ENCODE data around the gene GINS2.

The GINS2 gene

DNA sequence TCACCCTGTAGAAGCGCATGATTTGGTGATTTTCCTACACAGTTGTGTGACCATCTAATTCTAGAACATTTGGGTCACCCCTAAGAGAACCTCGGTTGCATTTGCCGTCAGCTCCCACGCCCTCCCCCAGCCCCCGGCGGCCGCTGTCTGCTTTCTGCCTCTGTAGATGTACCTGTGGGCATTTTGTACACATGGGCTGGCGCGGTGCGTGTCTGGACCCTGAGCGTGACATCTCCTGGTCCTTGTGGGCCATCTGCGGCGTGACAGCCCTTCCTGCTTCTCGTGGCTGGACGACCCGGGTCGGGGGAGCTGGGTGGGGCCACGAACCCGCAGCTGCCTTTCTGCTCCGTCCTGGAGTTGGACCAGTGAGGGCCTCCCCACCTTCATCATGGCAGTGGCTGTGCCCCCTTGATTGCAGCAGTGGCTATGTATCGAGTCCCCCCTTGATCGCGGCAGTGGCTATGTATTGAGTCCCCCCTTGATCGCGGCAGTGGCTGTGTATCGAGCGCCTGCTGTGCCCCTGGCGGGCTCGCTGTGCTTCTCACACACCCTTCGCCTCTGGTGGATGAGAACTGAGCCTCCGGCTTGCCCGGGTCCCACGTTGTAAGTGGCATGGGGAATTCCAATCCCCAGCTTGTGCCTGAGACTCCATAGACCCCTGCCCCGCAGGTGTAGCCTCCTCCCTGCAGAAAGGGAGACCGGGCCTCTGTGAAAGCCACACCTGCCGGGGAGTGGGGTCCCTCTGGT is 51.5 kb downstream of the GINS2 start:
- H3K4me3 ChIP-seq (ENCODE audit: low read depth, low read length) = no peak overlapping the region
- no peaks in the 10 kb centered on the region for H3K9me3 ChIP-seq (ENCODE audit: control insufficient read depth, insufficient read depth, low read depth, low read length)
- H3K27ac ChIP-seq (ENCODE audit: low read depth, low read length) = 0 out of 2 replicates have a peak overlapping the region, but pooled peaks have one; percentile 47
- peaks cover 51% of the 10 kb centered on the region for H3K36me3 ChIP-seq (ENCODE audit: control insufficient read depth, insufficient read depth, low read length)
- no peak overlapping the region for H3K9ac ChIP-seq (ENCODE audit: low read length)
- peaks cover 18% of the 10 kb centered on the region; the same call in 1 of the 2 replicates for H3K4me1 ChIP-seq (ENCODE audit: control insufficient read depth, insufficient read depth, low read length)
- no peaks in the 10 kb centered on the region for H3K27me3 ChIP-seq (ENCODE audit: control insufficient read depth, insufficient read depth, low read length)

DNA sequence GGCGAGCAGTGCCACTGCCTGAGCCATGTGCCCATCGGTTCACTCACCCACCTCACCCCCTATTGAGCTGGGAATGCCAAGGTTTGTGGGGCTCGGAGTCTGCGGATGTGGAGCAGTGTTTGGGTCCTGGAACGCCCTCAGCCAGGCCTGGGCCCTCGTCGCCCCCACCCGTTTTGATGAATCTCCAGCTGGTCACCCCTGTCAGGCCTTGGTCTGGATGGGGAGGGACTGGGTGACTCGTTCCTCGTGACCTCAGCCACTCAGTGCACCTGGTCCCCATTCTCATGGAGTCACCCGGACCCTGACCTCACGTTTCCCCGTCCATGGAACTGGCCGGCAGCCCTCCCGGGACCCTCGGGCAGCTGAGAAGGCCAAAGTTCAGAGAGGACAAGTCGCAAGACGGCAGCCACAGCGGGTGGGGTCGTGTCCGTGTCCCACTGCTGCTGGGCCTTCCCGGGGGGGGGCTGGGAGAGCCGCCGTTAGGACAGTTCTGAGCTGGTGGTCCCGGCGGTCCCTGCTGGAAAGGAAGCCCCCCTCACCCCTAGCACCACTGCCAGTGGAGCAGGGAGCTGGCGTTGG is 52.4 kb downstream of the GINS2 start:
- Histone ChIP-seq H3K4me3 (ENCODE audit: low read depth, low read length) (no peak overlapping the region), H3K36me3 (ENCODE audit: control insufficient read depth, insufficient read depth, low read length) (peaks cover 45% of the 10 kb centered on the region), H3K9me3 (ENCODE audit: control insufficient read depth, insufficient read depth, low read depth, low read length) (no peaks in the 10 kb centered on the region), H3K4me1 (ENCODE audit: control insufficient read depth, insufficient read depth, low read length) (peaks cover 21% of the 10 kb centered on the region; the same call in 1 of the 2 replicates), H3K27ac (ENCODE audit: low read depth, low read length) (no peak overlapping the region), H3K9ac (ENCODE audit: low read length) (no peak overlapping the region), H3K27me3 (ENCODE audit: control insufficient read depth, insufficient read depth, low read length) (no peaks in the 10 kb centered on the region)

DNA sequence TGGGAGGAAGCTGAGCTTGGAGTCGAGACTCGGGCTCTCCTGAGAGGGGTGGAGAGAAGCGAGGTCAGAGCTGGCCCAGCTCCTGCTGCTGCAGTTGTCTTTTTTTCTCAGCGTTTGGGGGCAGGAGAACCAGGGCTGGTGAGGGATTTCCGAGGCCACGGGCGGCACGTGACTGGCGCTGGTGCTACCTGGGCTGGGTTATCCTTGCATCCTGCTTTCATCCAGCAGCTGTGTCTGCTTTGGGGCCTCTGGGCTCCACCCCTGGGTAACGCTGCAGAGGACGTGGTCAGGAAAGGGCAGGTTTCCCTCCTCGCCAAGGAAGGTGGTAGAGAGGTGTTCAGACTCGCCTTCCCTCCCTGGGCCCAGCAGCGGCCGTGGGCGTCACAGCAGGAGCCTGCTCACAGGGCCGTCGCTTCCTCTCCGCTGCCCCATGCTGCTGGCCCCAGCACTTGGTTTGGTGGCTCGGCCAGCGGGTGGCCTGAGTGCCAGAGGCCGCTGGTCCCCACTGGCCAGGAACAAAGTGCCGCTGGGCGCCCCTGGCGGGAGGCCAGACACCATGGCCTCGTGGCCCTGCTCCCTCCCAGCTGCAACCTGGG is 53.1 kb downstream of the GINS2 start:
- H3K4me1 ChIP-seq (ENCODE audit: control insufficient read depth, insufficient read depth, low read length) = peaks cover 21% of the 10 kb centered on the region; the same call in 1 of the 2 replicates

DNA sequence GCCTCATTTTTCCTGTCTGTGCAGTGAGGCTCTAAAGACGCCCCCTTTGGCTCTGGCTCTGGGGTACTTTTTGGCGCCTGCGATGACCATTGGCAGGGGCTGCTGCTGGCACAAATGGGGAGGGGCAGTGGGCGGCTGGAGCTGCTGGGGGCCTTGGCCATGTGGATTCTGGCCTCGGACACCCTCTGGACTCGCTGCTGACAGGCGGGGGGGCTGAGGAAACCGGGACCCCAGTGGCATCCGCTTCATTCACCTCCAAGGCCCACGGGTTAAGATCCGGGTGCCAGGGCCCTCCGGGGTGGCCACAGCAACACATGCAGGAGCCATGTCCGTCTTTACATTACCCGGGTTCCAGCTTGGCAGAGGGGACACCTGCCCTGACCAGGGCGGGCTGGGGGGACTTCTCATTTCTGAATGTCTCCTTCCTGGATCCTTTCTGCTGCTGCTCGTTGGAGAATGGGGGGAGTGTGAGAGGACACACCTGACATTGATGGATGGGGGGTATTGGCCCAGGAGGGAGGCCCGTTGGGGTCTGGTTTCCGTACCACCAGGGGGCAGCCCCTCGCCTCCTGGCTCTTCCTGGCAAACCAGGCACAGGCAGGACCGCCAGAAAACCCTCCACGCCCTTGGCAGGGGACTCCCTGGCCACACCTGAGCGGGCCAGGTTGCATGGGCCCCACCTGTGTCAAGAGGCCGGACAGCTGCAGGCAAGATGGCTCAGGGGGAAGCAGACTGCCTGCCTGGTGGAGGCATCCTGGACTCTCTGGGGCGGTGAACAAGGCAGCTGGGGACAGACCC is 53.8 kb downstream of the GINS2 start:
- H3K9ac ChIP-seq (ENCODE audit: low read length) = peak overlapping the region; percentile 13
- H3K4me1 ChIP-seq (ENCODE audit: control insufficient read depth, insufficient read depth, low read length) = peaks cover 21% of the 10 kb centered on the region; the same call in 1 of the 2 replicates
- H3K36me3 ChIP-seq (ENCODE audit: control insufficient read depth, insufficient read depth, low read length) = peaks cover 46% of the 10 kb centered on the region
- H3K27me3 ChIP-seq (ENCODE audit: control insufficient read depth, insufficient read depth, low read length) = no peaks in the 10 kb centered on the region
- H3K9me3 ChIP-seq (ENCODE audit: control insufficient read depth, insufficient read depth, low read depth, low read length) = peaks cover 3% of the 10 kb centered on the region
- no peak overlapping the region for H3K27ac ChIP-seq (ENCODE audit: low read depth, low read length)
- no peak overlapping the region for H3K4me3 ChIP-seq (ENCODE audit: low read depth, low read length)

More for the DNA sequence above, 53.1 kb downstream of the GINS2 start:
- Histone ChIP-seq H3K27ac (ENCODE audit: low read depth, low read length) (no peak overlapping the region), H3K27me3 (ENCODE audit: control insufficient read depth, insufficient read depth, low read length) (no peaks in the 10 kb centered on the region), H3K9ac (ENCODE audit: low read length) (peak overlapping the region; percentile 13), H3K36me3 (ENCODE audit: control insufficient read depth, insufficient read depth, low read length) (peaks cover 44% of the 10 kb centered on the region), H3K9me3 (ENCODE audit: control insufficient read depth, insufficient read depth, low read depth, low read length) (no peaks in the 10 kb centered on the region), H3K4me3 (ENCODE audit: low read depth, low read length) (no peak overlapping the region)

DNA sequence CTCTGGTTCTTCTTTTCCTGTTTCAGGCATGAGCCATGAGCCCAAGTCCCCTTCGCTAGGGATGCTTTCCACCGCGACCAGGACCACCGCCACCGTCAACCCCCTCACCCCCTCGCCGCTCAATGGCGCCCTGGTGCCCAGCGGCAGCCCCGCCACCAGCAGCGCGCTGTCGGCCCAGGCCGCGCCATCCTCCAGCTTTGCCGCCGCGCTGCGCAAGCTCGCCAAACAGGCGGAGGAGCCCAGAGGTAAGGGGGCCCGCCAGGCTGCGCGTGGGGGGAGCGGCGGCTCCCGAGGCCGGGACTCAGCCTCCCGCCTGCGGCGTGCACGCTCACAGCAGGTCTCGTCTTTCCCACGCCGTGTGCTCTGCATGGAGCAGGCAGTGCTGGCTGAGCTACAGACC is 54.9 kb downstream of the GINS2 start:
- Histone ChIP-seq H3K4me3 (ENCODE audit: low read depth, low read length) (no peak overlapping the region), H3K9ac (ENCODE audit: low read length) (no peak overlapping the region), H3K36me3 (ENCODE audit: control insufficient read depth, insufficient read depth, low read length) (peaks cover 57% of the 10 kb centered on the region), H3K4me1 (ENCODE audit: control insufficient read depth, insufficient read depth, low read length) (peaks cover 21% of the 10 kb centered on the region; the same call in 1 of the 2 replicates), H3K27ac (ENCODE audit: low read depth, low read length) (no peak overlapping the region), H3K9me3 (ENCODE audit: control insufficient read depth, insufficient read depth, low read depth, low read length) (peaks cover 13% of the 10 kb centered on the region), H3K27me3 (ENCODE audit: control insufficient read depth, insufficient read depth, low read length) (no peaks in the 10 kb centered on the region)

DNA sequence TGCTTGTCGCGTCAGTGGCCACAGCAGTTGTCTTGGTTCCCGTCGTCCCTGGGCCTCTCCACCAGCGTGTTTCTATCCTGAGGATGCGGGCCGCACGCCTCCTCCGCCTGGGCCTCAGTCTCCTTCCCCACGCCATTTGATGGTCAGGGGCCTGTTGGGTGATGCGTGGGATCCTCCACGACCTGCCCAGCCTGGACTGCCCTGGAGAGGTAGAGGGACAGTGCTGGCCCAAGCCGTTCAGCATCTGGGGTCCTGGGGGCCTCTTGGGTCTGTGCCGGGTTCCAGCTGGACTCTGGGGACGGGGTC is 55.4 kb downstream of the GINS2 start:
- Histone ChIP-seq H3K9ac (ENCODE audit: low read length) (no peak overlapping the region), H3K27me3 (ENCODE audit: control insufficient read depth, insufficient read depth, low read length) (no peaks in the 10 kb centered on the region), H3K36me3 (ENCODE audit: control insufficient read depth, insufficient read depth, low read length) (peaks cover 62% of the 10 kb centered on the region), H3K4me1 (ENCODE audit: control insufficient read depth, insufficient read depth, low read length) (peaks cover 21% of the 10 kb centered on the region; the same call in 1 of the 2 replicates), H3K4me3 (ENCODE audit: low read depth, low read length) (no peak overlapping the region), H3K27ac (ENCODE audit: low read depth, low read length) (no peak overlapping the region), H3K9me3 (ENCODE audit: control insufficient read depth, insufficient read depth, low read depth, low read length) (peaks cover 14% of the 10 kb centered on the region)

DNA sequence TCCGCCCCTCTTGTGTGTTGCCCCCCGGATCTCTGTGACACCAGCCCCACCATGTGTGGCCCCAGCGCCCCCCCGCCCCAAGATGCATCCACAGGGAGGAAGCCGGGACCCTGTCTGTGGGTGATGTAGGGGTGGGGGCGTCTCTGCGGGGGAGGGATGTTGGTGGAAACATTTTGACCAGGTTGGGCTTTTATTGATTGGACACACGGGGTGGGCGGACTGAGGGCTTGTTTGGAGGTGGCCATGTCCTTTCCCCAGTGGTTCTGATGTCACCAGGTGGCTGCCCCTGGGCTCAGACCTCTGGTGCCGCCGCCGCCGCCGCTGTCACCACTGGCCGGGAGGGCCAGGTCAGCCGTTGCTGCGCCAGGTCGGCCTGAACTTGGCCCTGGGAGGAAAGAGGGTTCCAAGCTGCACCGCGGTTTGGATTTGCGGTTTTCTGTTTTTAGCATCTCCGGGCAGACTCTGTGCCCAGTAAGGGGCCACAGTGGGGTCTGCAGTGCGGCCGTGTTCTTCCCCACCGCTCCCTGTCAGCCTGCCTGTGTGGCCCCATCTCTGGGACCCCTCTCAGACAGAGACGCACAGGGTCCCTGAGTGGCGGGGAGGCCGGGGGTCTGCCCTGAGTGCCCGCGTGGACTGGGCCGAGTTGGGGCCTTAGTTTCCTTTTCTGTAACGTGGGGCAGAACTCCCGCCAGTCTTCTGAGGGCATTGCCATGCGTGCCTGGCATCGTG is 55.9 kb downstream of the GINS2 start:
- peaks cover 14% of the 10 kb centered on the region for H3K9me3 ChIP-seq (ENCODE audit: control insufficient read depth, insufficient read depth, low read depth, low read length)
- no peak overlapping the region for H3K27ac ChIP-seq (ENCODE audit: low read depth, low read length)
- H3K9ac ChIP-seq (ENCODE audit: low read length) = no peak overlapping the region
- H3K27me3 ChIP-seq (ENCODE audit: control insufficient read depth, insufficient read depth, low read length) = no peaks in the 10 kb centered on the region
- peaks cover 17% of the 10 kb centered on the region; the same call in 1 of the 2 replicates for H3K4me1 ChIP-seq (ENCODE audit: control insufficient read depth, insufficient read depth, low read length)
- H3K4me3 ChIP-seq (ENCODE audit: low read depth, low read length) = no peak overlapping the region
- peaks cover 61% of the 10 kb centered on the region for H3K36me3 ChIP-seq (ENCODE audit: control insufficient read depth, insufficient read depth, low read length)

DNA sequence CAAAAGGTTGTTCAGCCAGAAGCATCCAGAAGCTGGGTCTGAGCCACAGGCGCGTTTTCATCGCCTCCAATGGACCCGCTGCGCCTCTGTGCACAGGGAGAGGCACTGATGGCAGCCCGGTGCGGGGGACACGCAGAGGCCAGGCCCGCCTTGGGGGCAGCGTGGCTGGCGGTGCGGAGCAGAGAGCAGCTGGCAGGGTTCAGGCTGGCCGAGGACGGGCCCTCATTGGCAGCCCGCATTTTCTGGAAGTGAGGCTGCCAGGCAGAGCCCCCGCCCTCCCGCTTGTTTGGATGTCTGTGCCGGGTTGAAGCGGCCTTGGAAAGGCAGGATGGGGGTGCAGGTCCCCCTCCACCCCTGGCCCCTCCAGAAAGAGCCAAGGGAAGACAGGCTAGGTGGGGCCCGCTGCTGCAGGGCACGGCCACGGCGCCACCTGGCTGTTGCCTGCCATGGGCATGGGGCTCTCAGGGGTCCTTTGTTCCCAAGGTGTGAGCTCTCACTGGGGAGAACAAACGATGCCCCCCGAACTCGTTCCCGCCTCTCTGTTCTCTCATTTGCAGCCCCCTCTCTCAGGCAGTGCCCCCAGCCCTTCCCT is 56.9 kb downstream of the GINS2 start:
- no peak overlapping the region for H3K27ac ChIP-seq (ENCODE audit: low read depth, low read length)
- H3K36me3 ChIP-seq (ENCODE audit: control insufficient read depth, insufficient read depth, low read length) = peaks cover 59% of the 10 kb centered on the region
- no peaks in the 10 kb centered on the region for H3K27me3 ChIP-seq (ENCODE audit: control insufficient read depth, insufficient read depth, low read length)
- no peak overlapping the region for H3K9ac ChIP-seq (ENCODE audit: low read length)
- peaks cover 17% of the 10 kb centered on the region; the same call in 1 of the 2 replicates for H3K4me1 ChIP-seq (ENCODE audit: control insufficient read depth, insufficient read depth, low read length)
- H3K4me3 ChIP-seq (ENCODE audit: low read depth, low read length) = no peak overlapping the region
- peaks cover 14% of the 10 kb centered on the region for H3K9me3 ChIP-seq (ENCODE audit: control insufficient read depth, insufficient read depth, low read depth, low read length)

DNA sequence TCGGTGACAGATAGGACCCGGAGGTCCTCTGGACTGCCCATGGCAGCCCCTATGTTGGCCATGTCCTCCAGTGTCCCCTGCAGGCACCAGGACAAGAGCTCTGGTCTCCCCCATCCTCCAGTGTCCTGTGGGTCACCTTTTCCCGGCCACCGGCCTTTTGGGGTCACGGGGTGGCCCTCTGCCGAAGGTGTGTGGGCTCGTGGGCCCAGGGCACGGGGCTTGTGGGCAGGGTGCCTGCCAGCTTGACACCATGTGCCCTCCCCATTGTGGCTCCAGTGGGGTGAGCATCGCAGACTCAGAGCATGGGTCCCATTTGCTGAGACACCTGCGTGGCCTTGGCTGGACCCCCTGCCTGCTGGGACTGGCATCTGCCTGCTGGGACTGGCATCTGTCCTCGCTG is 57.5 kb downstream of the GINS2 start:
- no peak overlapping the region for H3K4me3 ChIP-seq (ENCODE audit: low read depth, low read length)
- peaks cover 14% of the 10 kb centered on the region for H3K9me3 ChIP-seq (ENCODE audit: control insufficient read depth, insufficient read depth, low read depth, low read length)
- H3K36me3 ChIP-seq (ENCODE audit: control insufficient read depth, insufficient read depth, low read length) = peaks cover 54% of the 10 kb centered on the region
- H3K4me1 ChIP-seq (ENCODE audit: control insufficient read depth, insufficient read depth, low read length) = peaks cover 24% of the 10 kb centered on the region
- no peak overlapping the region for H3K9ac ChIP-seq (ENCODE audit: low read length)
- no peak overlapping the region for H3K27ac ChIP-seq (ENCODE audit: low read depth, low read length)
- no peaks in the 10 kb centered on the region for H3K27me3 ChIP-seq (ENCODE audit: control insufficient read depth, insufficient read depth, low read length)

DNA sequence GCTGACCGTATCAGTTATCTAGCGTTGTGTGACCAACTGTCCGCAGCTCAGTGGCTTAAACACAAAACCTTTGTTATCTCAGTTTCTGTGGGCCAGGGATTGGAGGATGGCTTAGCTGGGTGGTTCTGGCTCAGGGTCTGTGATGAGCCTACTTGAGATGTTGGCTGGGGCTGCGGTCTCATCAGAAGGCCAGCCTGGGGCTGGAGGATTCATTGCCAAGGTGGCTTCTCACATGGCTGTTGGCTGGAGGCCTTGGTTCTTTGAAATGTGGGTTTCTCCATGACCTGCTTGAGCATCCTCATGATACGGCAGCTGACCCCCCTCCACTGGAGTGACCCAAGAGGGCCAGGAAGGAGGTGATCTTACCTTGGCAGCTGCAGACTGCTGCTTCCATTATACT is 58.9 kb downstream of the GINS2 start:
- Histone ChIP-seq H3K4me3 (ENCODE audit: low read depth, low read length) (no peak overlapping the region), H3K9me3 (ENCODE audit: control insufficient read depth, insufficient read depth, low read depth, low read length) (peaks cover 14% of the 10 kb centered on the region), H3K4me1 (ENCODE audit: control insufficient read depth, insufficient read depth, low read length) (peaks cover 32% of the 10 kb centered on the region), H3K27ac (ENCODE audit: low read depth, low read length) (no peak overlapping the region), H3K9ac (ENCODE audit: low read length) (no peak overlapping the region), H3K27me3 (ENCODE audit: control insufficient read depth, insufficient read depth, low read length) (no peaks in the 10 kb centered on the region), H3K36me3 (ENCODE audit: control insufficient read depth, insufficient read depth, low read length) (peaks cover 45% of the 10 kb centered on the region)
